NCI-H748 (cell line): ENCODE measurements around the gene PRR3.

Experiments used
- DNase-seq: peaks from one replicate; lab custom pipeline; 2025; ENCODE audit not compliant: unreplicated experiment; lab: John Stamatoyannopoulos, UW

PRR3 gene

DNA sequence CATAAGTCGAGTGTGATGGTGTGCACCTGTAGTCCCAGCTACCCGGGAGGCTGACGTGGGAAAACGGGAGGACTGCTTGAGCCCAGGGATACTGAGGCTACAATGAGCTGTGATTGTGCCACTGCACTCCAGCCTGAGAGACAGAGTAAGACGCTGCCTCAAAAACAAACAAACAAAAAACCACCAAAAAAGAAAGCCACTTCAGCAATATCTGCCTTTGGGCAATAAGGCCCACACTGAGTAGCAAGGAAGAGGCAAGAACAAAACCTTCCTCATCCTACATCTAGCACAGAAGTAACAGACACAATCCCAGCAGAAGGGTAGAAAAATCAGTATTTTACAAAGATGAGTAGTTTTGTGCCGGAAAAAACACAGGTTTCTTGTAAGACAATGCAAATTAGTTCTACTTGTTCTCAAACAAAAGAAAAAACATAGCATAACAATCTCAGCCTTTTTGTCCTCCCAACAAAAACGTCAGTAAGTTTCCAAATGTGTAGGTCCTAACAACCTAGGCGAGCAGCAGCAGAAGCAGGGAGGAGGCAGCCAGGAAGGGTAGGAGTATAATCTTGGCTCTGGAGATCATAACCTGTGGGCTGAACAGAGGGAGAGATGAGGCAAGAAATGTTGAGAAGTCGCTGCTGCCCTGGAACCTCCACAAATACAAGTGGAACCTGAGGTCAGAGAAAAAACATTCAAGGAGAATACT is 54.2 kb downstream of the PRR3 start:
- DNase-seq, result no peak

DNA sequence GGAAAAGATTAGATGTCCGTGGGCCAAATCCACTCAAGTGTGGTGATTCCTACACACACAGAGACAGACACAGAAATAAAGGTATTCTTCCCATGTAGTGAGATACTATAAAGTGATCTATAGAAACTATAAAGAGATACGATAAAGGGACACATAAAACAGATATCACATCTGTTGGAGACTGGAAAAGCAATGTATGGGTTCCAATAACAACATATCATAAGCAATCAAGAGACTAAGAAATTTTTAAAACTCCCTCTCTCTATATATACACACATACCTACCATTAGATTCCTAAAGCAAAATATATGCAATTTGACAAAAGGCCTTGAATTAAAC is 54.7 kb downstream of the PRR3 start:
- DNase-seq, result no peak

DNA sequence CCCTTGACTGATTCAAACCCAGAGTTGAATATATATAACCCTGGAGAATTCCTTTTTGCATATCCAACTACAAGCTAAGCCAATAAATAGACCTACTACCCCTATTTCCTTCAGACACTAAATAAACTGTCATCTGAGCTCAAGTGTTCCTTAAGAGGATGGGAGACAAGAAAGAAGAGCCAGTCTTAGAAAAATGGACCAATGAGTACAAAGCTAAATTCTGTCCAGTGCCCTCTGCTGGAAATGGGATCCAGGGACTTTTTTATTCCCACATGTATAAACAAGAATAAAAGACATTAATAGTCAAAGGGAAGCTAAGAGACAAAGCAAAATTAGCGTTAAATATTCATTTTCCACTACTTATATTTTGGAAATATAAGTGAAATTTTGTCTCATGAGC is 55.1 kb downstream of the PRR3 start:
- DNase-seq, result peak; percentile 24

DNA sequence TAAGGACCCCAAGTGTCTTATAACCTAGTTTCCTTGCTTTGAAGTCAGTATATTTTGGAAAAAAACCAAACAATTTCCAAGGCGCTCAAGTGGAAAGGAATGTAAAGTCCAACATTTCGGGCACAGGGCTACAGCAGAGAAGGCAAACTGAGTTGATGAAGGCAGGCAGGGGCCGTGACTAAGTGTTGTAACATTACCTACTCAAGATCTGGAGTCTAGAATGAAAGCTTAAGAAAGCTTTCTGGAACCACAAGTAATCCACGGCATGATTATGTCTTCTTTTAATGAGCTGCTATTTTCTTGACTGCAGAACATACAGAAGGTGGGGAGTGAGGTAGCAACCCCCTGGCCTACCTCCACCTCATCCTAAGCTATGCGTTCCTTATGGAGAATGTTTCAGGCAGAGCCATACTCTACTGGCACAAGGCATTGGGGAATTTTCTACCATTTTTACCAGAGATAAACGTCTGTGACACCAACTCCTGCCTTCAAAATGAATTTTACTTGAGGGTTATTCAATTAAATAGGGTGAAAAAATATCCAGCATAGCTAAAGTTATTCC is 55.7 kb downstream of the PRR3 start:
- DNase-seq, result no peak
